GM21825 (cell line): ENCODE measurements around the gene LHFPL4.
"Not testable (repeated sequence)": the region's sequence is repeated elsewhere in the genome, so short reads cannot be mapped to it uniquely, and the experiment has no call there.

Experiments
- ATAC-seq: cut with Tn5 transposase; IDR thresholded peaks from one replicate; pipeline ENCODE4 v1.9.1; 2021; ENCODE audit warnings: mild to moderate bottlenecking, moderate library complexity; ENCODE audit not compliant: unreplicated experiment

LHFPL4 gene

GRCh38 chr3:9553021-9553947, at the start of gene LHFPL4:
TSS of gene LHFPL4 (minus strand) at chr3:9553822. CDS start at chr3:9552679, 1,143 bp downstream.
- no peak for ATAC-seq

GRCh38 chr3:9602620-9603019, 49.0 kb upstream of the LHFPL4 start:
- no peak for ATAC-seq

GRCh38 chr3:9601006-9601581, 47.5 kb upstream of the LHFPL4 start:
- not testable (repeated sequence) for ATAC-seq

GRCh38 chr3:9600597-9600996, 47.0 kb upstream of the LHFPL4 start:
- ATAC-seq: no peak

- no peak for ATAC-seq
These were observed 45.3 kb upstream of the LHFPL4 start for GRCh38 chr3:9598783-9599387.

GRCh38 chr3:9595877-9596276, 42.3 kb upstream of the LHFPL4 start:
- ATAC-seq: no peak

- not testable (repeated sequence) for ATAC-seq
These were observed 38.2 kb upstream of the LHFPL4 start for GRCh38 chr3:9591781-9592180.

GRCh38 chr3:9590282-9590791, 36.7 kb upstream of the LHFPL4 start:
- ATAC-seq: no peak

GRCh38 chr3:9583792-9584191, 30.2 kb upstream of the LHFPL4 start:
- no peak for ATAC-seq

- no peak for ATAC-seq
These were observed 29.7 kb upstream of the LHFPL4 start for GRCh38 chr3:9583371-9583770.

- no peak for ATAC-seq
These were observed 28.7 kb upstream of the LHFPL4 start for GRCh38 chr3:9582332-9582731.

GRCh38 chr3:9581742-9582141, 28.1 kb upstream of the LHFPL4 start:
- ATAC-seq: no peak

- ATAC-seq: no peak
These were observed 15.4 kb upstream of the LHFPL4 start for GRCh38 chr3:9569054-9569453.

GRCh38 chr3:9565316-9565715, 11.7 kb upstream of the LHFPL4 start:
- no peak for ATAC-seq

GRCh38 chr3:9563851-9564250, 10.2 kb upstream of the LHFPL4 start:
- ATAC-seq: no peak

- not testable (repeated sequence) for ATAC-seq
These were observed 6.4 kb upstream of the LHFPL4 start for GRCh38 chr3:9560056-9560455.

GRCh38 chr3:9553948-9554513, 409 bp upstream of the LHFPL4 start:
- no peak for ATAC-seq

- ATAC-seq: no peak
These were observed 1.2 kb downstream of the LHFPL4 start for GRCh38 chr3:9552252-9552999.

GRCh38 chr3:9550999-9551398, 2.6 kb downstream of the LHFPL4 start:
- ATAC-seq: no peak

GRCh38 chr3:9549600-9549999, 4.0 kb downstream of the LHFPL4 start:
- ATAC-seq: no peak

GRCh38 chr3:9548991-9549390, 4.6 kb downstream of the LHFPL4 start:
- ATAC-seq: no peak
